NCI-H345 (cell line): ENCODE data around the gene CDK12.
"Not testable (repeated sequence)": the region's sequence is repeated elsewhere in the genome, so short reads cannot be mapped to it uniquely, and the experiment has no call there.

Experiments
- DNase-seq: peaks from one replicate; lab custom pipeline; 2025; lab: John Stamatoyannopoulos, UW

CDK12 gene

GRCh38 chr17:39461113-39461925 lies at the start of gene CDK12:
CDK12 (plus strand) TSS chr17:39461486; CDS start chr17:39462072, 586 bp downstream.
- DNase-seq: peak; percentile 99

GRCh38 chr17:39416141-39416540 lies 45.1 kb upstream of the CDK12 start:
- DNase-seq: no peak

- no peak for DNase-seq
These were observed 31.7 kb upstream of the CDK12 start for GRCh38 chr17:39429600-39429999.

- not testable (repeated sequence) for DNase-seq
These were observed 21.4 kb upstream of the CDK12 start for GRCh38 chr17:39439868-39440267.

- no peak for DNase-seq
These were observed 18.0 kb upstream of the CDK12 start for GRCh38 chr17:39443326-39443725.

- DNase-seq: no peak
These were observed 13.7 kb upstream of the CDK12 start for GRCh38 chr17:39447561-39447960.

GRCh38 chr17:39450051-39450450 lies 11.2 kb upstream of the CDK12 start:
- DNase-seq: no peak

GRCh38 chr17:39450847-39451581 lies 10.3 kb upstream of the CDK12 start, which contains the start of gene MED1:
MED1 (minus strand) TSS chr17:39451263; CDS start chr17:39451062, 201 bp downstream.
- peak; percentile 99 for DNase-seq

- DNase-seq: no peak
These were observed 5.4 kb upstream of the CDK12 start for GRCh38 chr17:39455919-39456318.

GRCh38 chr17:39461926-39462569 lies 762 bp downstream of the CDK12 start:
- peak; percentile 21 for DNase-seq

- no peak for DNase-seq
These were observed 1.5 kb downstream of the CDK12 start for GRCh38 chr17:39462631-39463375.

- DNase-seq: not testable (repeated sequence)
These were observed 3.4 kb downstream of the CDK12 start for GRCh38 chr17:39464639-39465181.

GRCh38 chr17:39468610-39469009 lies 7.3 kb downstream of the CDK12 start:
- not testable (repeated sequence) for DNase-seq

GRCh38 chr17:39473310-39473709 lies 12.0 kb downstream of the CDK12 start:
- no peak for DNase-seq

GRCh38 chr17:39479631-39480030 lies 18.3 kb downstream of the CDK12 start:
- DNase-seq: not testable (repeated sequence)

GRCh38 chr17:39483506-39483905 lies 22.2 kb downstream of the CDK12 start:
- DNase-seq: no peak

GRCh38 chr17:39484178-39484577 lies 22.9 kb downstream of the CDK12 start:
- DNase-seq: no peak

GRCh38 chr17:39485555-39485954 lies 24.3 kb downstream of the CDK12 start:
- DNase-seq: no peak

GRCh38 chr17:39486242-39486641 lies 25.0 kb downstream of the CDK12 start:
- no peak for DNase-seq

- DNase-seq: not testable (repeated sequence)
These were observed 26.2 kb downstream of the CDK12 start for GRCh38 chr17:39487490-39487889.

GRCh38 chr17:39487946-39488345 lies 26.7 kb downstream of the CDK12 start:
- no peak for DNase-seq
